Lung (tissue), 12 donors: Measurements from ENCODE around the gene EPAS1. TPM values are rescaled to one million over a fixed set of nuclear protein-coding genes. Genes with fewer than 3 reads are reported as not detected.

Experiments
- ATAC-seq: fragments of 200-7000 bp; cut with Tn5 transposase; one replicate; pipeline ENCODE4 v1.9.1; 2020; ENCODE audit warnings: moderate number of reproducible peaks; ENCODE audit not compliant: insufficient read depth, low FRiP score
- DNase-seq, 3 donors: peaks; one replicate each; pipeline ENCODE4 v3.0.0-alpha.2; 2013 to 2017
- H3K27ac ChIP-seq, 2 donors: one replicate each; pipeline ENCODE4 v1.5.1; 2013; ENCODE audit warnings: mild to moderate bottlenecking in 2 of 2, moderate library complexity in 2 of 2, control low read depth in 1 of 2, inconsistent platforms in 1 of 2, low read depth in 1 of 2, low read length in 1 of 2
- H3K27me3 ChIP-seq, 3 donors: one replicate each; pipeline ENCODE4 v1.5.1; 2013; ENCODE audit warnings: low read length in 2 of 3; ENCODE audit not compliant: control insufficient read depth in 3 of 3, insufficient read depth in 3 of 3
- H3K36me3 ChIP-seq, 4 donors: one replicate each; pipeline ENCODE4 v1.5.1; 2013; ENCODE audit warnings: low read length in 4 of 4, mild to moderate bottlenecking in 1 of 4, moderate library complexity in 1 of 4; ENCODE audit not compliant: control insufficient read depth in 4 of 4, insufficient read depth in 4 of 4
- H3K4me1 ChIP-seq, 5 donors: one replicate each; pipeline ENCODE4 v1.5.1; 2013; ENCODE audit warnings: low read length in 5 of 5, mild to moderate bottlenecking in 2 of 5, moderate library complexity in 1 of 5; ENCODE audit not compliant: control insufficient read depth in 5 of 5, insufficient read depth in 5 of 5
- H3K4me3 ChIP-seq: one replicate; pipeline ENCODE4 v1.5.1; 2013; ENCODE audit warnings: mild to moderate bottlenecking, control low read depth, moderate library complexity
- H3K9ac ChIP-seq, 2 donors: one replicate each; pipeline ENCODE4 v1.5.1; 2013; ENCODE audit warnings: low read length in 2 of 2, control low read depth in 1 of 2; ENCODE audit not compliant: insufficient read depth in 1 of 2
- H3K9me3 ChIP-seq, 4 donors: one replicate each; pipeline ENCODE4 v1.5.1; 2013; ENCODE audit warnings: low read length in 3 of 4, mild to moderate bottlenecking in 1 of 4, moderate library complexity in 1 of 4; ENCODE audit not compliant: control insufficient read depth in 4 of 4, insufficient read depth in 3 of 4
- WGBS, 2 donors: extraction: QIAGEN DNeasy Blood & Tissue Kit; methylation state at CpG; one replicate each; pipeline ENCODE4 v1.1.7; 2013; 5-methylcytosine and 5-hydroxymethylcytosine counted together
- polyA plus RNA-seq, 2 donors: library from polyadenylated mRNA; stranded (reverse); fragments of 200-250 nt; gene quantifications; one replicate each; pipeline ENCODE4 v1.2.1, GENCODE V29; 2013
- total RNA-seq, 2 donors: library from RNA; depleted of rRNA in 1 of 2; stranded (reverse); fragments of >200 nt in 1 of 2; gene quantifications; one replicate each; pipeline ENCODE4 v1.2.1, GENCODE V29; 2014 to 2021
- TF ChIP-seq, protein P1 (sequence below): IDR thresholded peaks from 2 replicates; pipeline ENCODE4 v1.5.1; 2012; ENCODE audit warnings: mild to moderate bottlenecking; ENCODE audit errors: control extremely low read depth, extremely low read depth
- donor health status: control.
- donor health status: control.
- donor health status: Bipolar disorder and iron deficiency.
- donor health status: healthy.
- donor health status: DM: yes; HTN: yes; CAD: no.

EPAS1 gene
- total and polyA plus RNA-seq, 4 donors, result 233 to 1,051 (median 381) TPM

GRCh38 chr2:46294176-46294836 lies 2.9 kb upstream of the EPAS1 start:
- Histone ChIP-seq H3K9ac (no peak overlapping the region), H3K27me3 (peaks cover 0 to 14% (median 0%) of the 10 kb centered on the region in 3 donors), H3K27ac (no peak overlapping the region), H3K4me3 (no peak overlapping the region), H3K4me1 (peaks cover 0 to 23% (median 0%) of the 10 kb centered on the region in 5 donors), H3K9me3 (no peaks in the 10 kb centered on the region), H3K36me3 (no peaks in the 10 kb centered on the region)
- peak in 1 of 3 donors; percentile 39 for DNase-seq
- 60 to 66% methylated on average over 7 of the region's 7 CpGs for WGBS, 2 donors
- ATAC-seq, result no peak
- TF ChIP-seq, protein P1, sequence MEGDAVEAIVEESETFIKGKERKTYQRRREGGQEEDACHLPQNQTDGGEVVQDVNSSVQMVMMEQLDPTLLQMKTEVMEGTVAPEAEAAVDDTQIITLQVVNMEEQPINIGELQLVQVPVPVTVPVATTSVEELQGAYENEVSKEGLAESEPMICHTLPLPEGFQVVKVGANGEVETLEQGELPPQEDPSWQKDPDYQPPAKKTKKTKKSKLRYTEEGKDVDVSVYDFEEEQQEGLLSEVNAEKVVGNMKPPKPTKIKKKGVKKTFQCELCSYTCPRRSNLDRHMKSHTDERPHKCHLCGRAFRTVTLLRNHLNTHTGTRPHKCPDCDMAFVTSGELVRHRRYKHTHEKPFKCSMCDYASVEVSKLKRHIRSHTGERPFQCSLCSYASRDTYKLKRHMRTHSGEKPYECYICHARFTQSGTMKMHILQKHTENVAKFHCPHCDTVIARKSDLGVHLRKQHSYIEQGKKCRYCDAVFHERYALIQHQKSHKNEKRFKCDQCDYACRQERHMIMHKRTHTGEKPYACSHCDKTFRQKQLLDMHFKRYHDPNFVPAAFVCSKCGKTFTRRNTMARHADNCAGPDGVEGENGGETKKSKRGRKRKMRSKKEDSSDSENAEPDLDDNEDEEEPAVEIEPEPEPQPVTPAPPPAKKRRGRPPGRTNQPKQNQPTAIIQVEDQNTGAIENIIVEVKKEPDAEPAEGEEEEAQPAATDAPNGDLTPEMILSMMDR, result peak; percentile 12

DNA sequence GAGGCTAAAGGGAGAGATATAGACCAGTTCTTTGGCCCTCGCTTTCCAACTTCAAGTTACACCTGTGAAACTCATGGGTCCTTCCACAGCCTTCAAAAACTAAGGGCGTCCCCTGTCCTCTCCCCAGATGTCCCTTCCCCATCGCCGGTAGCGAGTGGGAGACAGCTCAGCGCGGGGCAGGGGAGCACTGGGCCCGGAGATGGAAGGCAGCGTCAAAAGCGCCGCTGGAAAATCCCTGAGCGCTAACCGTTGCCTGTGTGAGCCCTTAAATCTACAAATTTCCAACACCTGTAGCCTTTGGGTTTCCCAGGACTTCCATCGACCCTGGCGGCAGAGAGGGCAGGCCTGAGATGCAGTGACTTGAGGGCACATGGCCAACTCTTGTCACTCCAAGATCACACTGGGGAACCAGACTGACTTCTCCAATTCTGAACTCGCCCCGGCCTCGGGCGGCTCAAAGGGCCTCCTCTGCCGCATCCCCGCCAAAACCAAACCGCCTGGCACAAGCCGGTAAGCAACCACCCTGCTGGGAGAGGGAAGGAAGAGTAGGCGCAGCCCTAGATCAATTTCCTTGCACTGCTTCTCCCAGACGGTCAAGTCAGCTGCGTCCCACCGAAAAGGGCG lies 879 bp upstream of the EPAS1 start:
- H3K36me3 ChIP-seq, result no peaks in the 10 kb centered on the region
- 16 to 23% methylated on average over 28 of the region's 28 CpGs for WGBS, 2 donors
- DNase-seq (peak in 1 of 3 donors; percentile 50), ATAC-seq (no peak)
- peak overlapping the region; percentile 59 for H3K4me3 ChIP-seq
- no peaks in the 10 kb centered on the region for H3K9me3 ChIP-seq
- peaks cover 0 to 18% (median 2%) of the 10 kb centered on the region in 3 donors for H3K27me3 ChIP-seq
- TF ChIP-seq, protein P1, result no peak
- H3K9ac ChIP-seq, result peak overlapping the region in 1 of 2 donors; percentile 48
- peak overlapping the region; percentile 97 to 98 for H3K27ac ChIP-seq
- H3K4me1 ChIP-seq, result peaks cover 1 to 36% (median 6%) of the 10 kb centered on the region in 5 donors

DNA sequence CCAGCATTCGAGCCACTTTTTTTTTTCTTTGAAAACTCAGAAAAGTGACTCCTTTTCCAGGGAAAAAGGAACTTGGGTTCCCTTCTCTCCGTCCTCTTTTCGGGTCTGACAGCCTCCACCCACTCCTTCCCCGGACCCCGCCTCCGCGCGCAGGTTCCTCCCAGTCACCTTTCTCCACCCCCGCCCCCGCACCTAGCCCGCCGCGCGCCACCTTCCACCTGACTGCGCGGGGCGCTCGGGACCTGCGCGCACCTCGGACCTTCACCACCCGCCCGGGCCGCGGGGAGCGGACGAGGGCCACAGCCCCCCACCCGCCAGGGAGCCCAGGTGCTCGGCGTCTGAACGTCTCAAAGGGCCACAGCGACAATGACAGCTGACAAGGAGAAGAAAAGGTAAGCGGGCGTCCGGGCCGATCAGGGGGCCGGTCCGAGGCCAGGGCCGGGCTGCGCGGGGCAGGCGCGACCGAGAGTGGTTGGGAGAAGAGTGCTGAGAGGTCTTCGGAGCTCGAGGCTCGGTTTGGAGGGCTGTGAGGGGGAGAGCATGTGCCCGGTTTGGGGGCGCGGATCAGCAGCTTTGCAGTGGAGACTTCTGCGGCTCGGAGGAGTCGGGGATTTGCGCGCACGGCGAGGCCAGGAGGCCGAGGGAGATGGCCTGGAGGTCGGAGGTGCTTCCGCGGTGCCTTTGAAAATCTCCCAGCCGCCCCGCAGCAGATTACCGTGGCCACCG lies 502 bp downstream of the EPAS1 start:
- Histone ChIP-seq H3K27me3 (peaks cover 0 to 18% (median 2%) of the 10 kb centered on the region in 3 donors), H3K4me3 (peak overlapping the region; percentile 87), H3K9ac (peak overlapping the region in 1 of 2 donors; percentile 60), H3K27ac (peak overlapping the region; percentile 96 to 97), H3K9me3 (no peaks in the 10 kb centered on the region), H3K36me3 (no peaks in the 10 kb centered on the region), H3K4me1 (peaks cover 1 to 39% (median 9%) of the 10 kb centered on the region in 5 donors)
- WGBS, 2 donors, result 0 to 1% methylated on average over 65 of the region's 65 CpGs
- DNase-seq (peak in 1 of 3 donors; percentile 52), ATAC-seq (peak; percentile 66)
- TF ChIP-seq, protein P1, result no peak
